ENCODE measurements around the gene CLTCL1.
A peak's percentile ranks its signal among the peaks of the same experiment; 100 is the strongest.

CLTCL1 gene

DNA sequence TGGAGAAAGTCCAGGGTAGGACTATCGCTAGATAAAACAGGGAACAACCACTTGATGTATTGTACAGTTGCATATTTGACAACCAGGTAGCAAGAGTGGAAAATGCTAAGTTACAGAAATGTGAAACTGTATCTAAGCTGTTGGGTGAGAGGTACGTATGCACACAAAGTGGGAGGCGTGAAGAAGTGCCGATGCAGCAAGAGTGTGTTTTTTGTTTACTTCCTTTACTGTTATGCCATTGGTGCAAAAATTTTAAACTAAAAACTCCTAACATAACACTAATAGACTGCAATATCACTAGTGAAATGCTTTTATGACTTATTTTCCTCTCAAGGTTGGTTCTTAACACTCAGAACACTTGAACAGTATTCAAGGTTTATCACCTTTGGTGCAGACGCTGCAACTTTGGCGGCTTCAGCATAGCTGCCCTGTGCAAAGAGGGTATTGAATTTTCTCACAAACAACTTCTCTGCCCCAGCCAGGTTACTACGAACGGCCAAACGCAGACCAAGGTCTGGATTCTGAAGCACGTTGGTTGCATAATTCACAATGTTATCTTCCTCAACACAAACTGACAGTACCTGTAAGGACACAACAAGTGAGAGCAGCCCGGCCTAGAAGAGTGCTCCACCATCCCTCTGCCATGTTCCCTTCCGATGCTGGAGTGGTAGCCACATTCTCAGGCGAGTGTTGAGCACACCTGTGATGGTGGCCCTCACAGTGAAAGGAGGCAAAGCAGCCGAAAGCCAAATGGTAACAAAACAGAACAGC is 57.2 kb downstream of the CLTCL1 start:
- H3K4me3 ChIP-seq (ENCODE audit: low read depth, low read length): no peak overlapping the region
- TF ChIP-seq, protein P1, sequence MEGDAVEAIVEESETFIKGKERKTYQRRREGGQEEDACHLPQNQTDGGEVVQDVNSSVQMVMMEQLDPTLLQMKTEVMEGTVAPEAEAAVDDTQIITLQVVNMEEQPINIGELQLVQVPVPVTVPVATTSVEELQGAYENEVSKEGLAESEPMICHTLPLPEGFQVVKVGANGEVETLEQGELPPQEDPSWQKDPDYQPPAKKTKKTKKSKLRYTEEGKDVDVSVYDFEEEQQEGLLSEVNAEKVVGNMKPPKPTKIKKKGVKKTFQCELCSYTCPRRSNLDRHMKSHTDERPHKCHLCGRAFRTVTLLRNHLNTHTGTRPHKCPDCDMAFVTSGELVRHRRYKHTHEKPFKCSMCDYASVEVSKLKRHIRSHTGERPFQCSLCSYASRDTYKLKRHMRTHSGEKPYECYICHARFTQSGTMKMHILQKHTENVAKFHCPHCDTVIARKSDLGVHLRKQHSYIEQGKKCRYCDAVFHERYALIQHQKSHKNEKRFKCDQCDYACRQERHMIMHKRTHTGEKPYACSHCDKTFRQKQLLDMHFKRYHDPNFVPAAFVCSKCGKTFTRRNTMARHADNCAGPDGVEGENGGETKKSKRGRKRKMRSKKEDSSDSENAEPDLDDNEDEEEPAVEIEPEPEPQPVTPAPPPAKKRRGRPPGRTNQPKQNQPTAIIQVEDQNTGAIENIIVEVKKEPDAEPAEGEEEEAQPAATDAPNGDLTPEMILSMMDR (IDR thresholded peaks at IDR 0.05; ENCODE audit: control insufficient read depth, extremely low read depth, insufficient read depth): no peak
- DNase-seq (ENCODE audit: low read depth): no peak

DNA sequence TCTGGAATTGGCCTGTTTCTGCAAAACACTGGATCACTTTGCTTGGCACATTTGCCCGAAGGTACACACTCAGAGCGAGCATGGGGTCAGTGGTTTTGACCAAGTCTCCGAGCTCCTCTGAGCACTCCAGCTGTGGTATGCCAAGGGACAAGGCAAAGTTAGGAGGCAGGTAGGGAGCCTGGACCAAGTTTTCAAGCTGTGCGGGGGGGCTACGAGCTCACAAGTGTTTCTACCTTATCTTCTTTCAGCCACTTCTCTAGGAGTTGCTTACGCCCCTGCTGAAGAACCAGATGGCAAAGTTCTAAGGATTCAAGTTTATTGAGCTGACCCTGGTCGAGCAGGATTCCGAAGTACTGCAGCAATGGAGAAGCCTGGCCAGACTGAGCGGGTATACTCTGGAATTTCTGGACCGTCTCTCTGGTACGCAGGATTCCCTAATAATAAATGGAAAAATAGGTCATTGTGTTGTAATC is 58.3 kb downstream of the CLTCL1 start:
- no peak overlapping the region for H3K4me3 ChIP-seq (ENCODE audit: low read depth, low read length)
- TF ChIP-seq, protein P1 (IDR thresholded peaks at IDR 0.05; ENCODE audit: control insufficient read depth, extremely low read depth, insufficient read depth): no peak
- DNase-seq (ENCODE audit: low read depth): no peak

- TF ChIP-seq, protein P1 (IDR thresholded peaks at IDR 0.05; ENCODE audit: control insufficient read depth, extremely low read depth, insufficient read depth): no peak
- DNase-seq (ENCODE audit: low read depth): peak; percentile 47
- H3K4me3 ChIP-seq (ENCODE audit: low read depth, low read length): no peak overlapping the region
Observed at GRCh38 chr22:19232623-19233022, 58.9 kb downstream of the CLTCL1 start.

- H3K4me3 ChIP-seq (ENCODE audit: low read depth, low read length): no peak overlapping the region
- DNase-seq (ENCODE audit: low read depth): no peak
- TF ChIP-seq, protein P1 (IDR thresholded peaks at IDR 0.05; ENCODE audit: control insufficient read depth, extremely low read depth, insufficient read depth): no peak
Observed at GRCh38 chr22:19231986-19232385, 59.5 kb downstream of the CLTCL1 start.

- TF ChIP-seq, protein P1 (IDR thresholded peaks at IDR 0.05; ENCODE audit: control insufficient read depth, extremely low read depth, insufficient read depth): no peak
Observed at GRCh38 chr22:19229600-19229999, 61.9 kb downstream of the CLTCL1 start.

DNA sequence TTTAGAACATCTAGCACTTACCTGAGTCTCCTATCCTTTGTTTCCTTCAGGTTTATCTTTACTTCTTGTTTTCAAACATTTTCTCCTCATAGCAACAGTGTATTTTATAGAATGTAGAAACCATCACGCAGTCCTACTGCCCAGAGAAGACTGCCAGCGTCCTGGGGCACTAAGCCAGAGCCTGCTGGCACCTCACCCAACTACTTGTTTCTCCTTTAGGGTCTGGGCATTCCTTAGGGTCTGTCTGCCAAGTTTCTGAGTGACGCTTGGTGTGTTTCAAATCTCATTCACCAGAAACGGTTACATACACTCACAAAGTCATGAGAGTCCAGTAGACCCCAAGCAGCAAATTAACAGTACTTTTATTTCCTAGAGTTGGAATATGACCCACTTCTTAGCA is 63.3 kb downstream of the CLTCL1 start:
- no peak overlapping the region for H3K4me3 ChIP-seq (ENCODE audit: low read depth, low read length)
- TF ChIP-seq, protein P1 (IDR thresholded peaks at IDR 0.05; ENCODE audit: control insufficient read depth, extremely low read depth, insufficient read depth): no peak
- DNase-seq (ENCODE audit: low read depth): no peak

More at GRCh38 chr22:19229600-19229999, 61.9 kb downstream of the CLTCL1 start:
- DNase-seq (ENCODE audit: low read depth): peak; percentile 23
- no peak overlapping the region for H3K4me3 ChIP-seq (ENCODE audit: low read depth, low read length)

GRCh38 chr22:19226428-19226827 is 65.1 kb downstream of the CLTCL1 start:
- TF ChIP-seq, protein P1 (IDR thresholded peaks at IDR 0.05; ENCODE audit: control insufficient read depth, extremely low read depth, insufficient read depth): no peak
- no peak for DNase-seq (ENCODE audit: low read depth)
- no peak overlapping the region for H3K4me3 ChIP-seq (ENCODE audit: low read depth, low read length)

Measured in LNCaP clone FGC (cell line).